ENCODE measurements around the gene ZMYND10.
A peak's percentile ranks its signal among the peaks of the same experiment; 100 is the strongest.

ZMYND10 gene

GRCh38 chr3:50371133-50371685, 25.7 kb upstream of the ZMYND10 start:
- DNase-seq (ENCODE audit: low spot score), result no peak

DNA sequence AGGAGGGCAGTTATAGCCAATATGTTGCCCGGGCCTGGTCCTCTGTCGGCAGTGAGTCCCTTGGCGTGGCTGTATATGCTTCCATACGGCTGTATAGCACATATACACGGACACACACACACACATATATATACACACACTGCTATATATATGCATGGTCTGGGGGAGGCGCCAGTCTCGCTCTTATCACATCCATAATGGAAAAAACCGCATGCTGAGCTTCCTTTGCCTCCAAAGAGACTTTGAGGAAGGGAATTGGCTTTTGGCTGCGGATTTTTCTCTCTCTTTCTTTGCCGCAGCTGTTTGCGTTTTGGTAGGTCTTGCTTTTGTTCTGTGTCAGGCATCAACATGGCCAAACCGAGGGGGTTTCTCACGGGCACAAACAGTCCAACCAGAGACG, 25.1 kb upstream of the ZMYND10 start:
- DNase-seq (ENCODE audit: low spot score), result no peak

DNA sequence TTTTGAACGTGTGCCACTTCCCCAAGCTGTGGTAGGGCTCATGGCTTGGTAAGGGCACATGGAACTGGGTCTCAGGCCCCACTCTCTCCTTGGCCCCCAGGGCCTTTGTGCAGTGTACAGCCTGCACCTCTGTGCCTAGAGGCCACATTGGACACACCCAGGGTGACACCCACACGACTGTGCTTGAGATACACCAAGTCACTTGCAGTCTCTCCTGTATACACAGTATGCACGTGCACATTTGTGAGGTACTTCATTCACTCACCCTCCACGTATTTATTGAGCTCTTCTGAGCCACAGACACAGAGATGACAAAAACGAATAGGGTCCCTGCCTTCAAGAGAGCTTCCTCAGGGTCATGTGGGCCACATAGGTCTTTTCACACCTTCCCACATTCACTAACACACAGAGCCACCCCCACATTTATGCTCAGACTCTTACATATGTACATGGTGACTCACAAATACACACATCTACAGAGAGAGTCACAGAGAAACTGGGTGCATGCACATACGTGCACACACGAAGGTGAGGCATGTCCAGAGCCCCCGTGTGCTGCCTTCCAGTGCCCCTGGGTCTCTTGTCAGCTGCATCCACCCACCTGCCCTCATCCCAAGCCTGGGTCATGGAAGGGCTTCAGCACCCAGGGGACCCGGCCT, 23.6 kb upstream of the ZMYND10 start:
- no peak for DNase-seq (ENCODE audit: low spot score)

- no peak for DNase-seq (ENCODE audit: low spot score)
These were observed 20.3 kb upstream of the ZMYND10 start for GRCh38 chr3:50365842-50366220.

- DNase-seq (ENCODE audit: low spot score), result peak; percentile 67
These were observed 19.7 kb upstream of the ZMYND10 start for GRCh38 chr3:50365080-50365841.

DNA sequence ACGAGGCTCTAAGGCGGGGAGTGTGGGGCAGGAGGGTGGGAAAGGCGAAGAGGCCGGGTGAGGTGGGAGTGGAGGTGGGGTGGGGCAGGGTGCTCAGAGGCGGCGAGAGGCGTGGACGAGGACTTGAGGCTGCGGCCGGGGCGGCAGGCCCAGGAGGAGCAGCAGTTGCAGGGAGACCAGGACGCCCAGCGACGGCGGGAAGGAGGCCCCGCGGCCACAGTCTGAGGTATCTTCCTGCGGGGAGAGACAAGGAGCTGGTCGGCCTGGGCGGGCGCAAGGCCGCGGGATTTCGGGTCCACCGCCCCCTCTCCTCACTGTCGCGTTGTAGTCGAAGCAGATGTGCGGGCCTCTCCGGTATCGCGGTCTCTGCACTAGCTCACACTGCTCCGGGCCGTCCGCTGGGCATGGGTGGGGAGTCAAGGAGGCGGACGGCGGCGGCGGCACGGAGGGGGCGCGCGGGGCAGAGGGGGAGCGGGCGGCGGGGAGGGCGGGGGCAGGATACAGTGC, 19.1 kb upstream of the ZMYND10 start:
- DNase-seq (ENCODE audit: low spot score), result no peak

- no peak for DNase-seq (ENCODE audit: low spot score)
These were observed 14.2 kb upstream of the ZMYND10 start for GRCh38 chr3:50359760-50360110.

- DNase-seq (ENCODE audit: low spot score), result peak; percentile 98
These were observed 13.6 kb upstream of the ZMYND10 start, which contains the start of gene TMEM115 for GRCh38 chr3:50358911-50359759. Gene TMEM115 (minus strand): TSS chr3:50359521. CDS start chr3:50359063, 458 bp downstream.

- DNase-seq (ENCODE audit: low spot score), result no peak
These were observed 12.9 kb upstream of the ZMYND10 start for GRCh38 chr3:50358355-50358910.

DNA sequence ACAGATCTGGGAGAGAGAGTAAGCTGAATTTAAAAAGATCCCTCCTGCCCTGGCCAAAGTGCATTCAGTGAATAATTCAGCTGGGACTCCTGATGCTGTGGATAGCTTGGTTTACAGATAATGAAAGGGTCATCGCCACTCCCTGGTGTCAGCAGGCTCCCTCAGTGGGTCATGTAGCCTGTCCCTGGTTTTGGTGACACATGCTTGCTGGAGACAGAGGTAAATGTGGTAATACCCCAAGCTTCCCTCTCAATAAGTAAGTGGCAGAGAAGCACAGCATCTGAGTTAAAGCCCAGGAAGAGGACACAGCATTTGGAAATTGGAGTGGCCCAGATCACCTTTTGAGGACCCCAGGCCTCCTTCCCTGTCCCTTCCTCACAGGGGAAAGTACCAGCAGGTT, 11.9 kb upstream of the ZMYND10 start:
- no peak for DNase-seq (ENCODE audit: low spot score)

- DNase-seq (ENCODE audit: low spot score), result no peak
These were observed 11.0 kb upstream of the ZMYND10 start for GRCh38 chr3:50356553-50356952.

DNA sequence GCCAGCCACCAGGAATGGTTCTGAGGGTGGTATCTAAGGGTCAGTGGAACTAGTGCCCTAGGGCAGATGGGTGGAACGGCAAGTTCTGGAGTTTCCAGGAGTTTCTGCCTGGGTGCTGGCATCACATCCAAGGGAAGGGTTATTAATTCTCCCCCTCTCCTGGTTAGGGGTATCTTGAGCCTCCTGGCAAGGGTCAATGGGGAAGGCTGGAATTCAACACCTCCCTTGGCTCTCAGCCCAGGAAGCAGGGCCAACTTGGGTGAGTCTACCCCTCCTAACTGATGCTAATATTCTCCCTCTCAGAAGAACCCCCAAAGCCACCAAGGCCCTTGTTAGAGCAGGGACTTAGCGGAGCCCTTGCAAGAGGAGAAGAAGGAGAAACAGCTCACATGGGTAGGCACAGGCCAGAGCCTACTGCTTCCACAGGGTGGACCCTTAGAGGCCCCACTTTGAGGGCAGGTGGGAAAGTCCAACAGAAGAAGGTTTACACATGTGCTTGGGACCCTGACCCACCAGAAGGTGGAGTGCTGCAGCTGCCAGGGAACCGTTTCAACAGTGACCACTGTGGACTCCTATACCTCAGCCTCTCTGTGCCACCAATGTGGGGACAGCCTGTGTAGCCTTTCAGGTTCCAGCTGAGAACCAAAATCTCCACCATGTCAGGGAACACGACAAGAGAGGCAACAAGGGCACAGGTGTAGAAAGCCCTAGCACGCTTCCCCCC, 10.5 kb upstream of the ZMYND10 start:
- DNase-seq (ENCODE audit: low spot score), result no peak

- no peak for DNase-seq (ENCODE audit: low spot score)
These were observed 9.3 kb upstream of the ZMYND10 start for GRCh38 chr3:50354850-50355249.

DNA sequence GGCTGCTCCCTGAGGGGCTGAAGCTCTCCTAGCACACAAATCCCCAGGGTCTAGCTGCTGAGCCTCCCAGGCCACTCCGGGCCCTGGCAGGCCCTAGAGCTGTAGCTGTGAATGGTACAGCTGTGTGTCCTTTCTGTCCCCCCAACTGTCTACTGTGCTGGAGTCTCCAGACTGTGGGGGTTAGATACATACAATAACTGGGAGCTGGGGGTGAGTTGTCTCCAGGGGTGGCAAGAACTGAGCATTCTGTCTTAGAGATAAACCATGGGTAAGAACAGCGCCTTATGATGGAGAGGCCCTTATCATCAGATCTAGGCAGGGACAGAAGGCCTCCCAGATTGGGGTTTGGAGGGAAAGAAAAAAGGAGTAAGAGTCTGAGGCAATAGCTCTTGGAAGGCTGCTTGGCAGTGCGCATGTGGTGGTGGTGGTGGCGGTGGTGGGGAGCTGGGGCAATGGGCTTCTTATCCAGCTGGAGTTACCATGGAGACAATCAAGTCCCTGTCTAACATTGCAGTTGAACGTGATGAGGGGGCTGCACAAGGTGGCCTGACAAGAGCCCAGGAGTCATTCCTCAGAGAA, 8.7 kb upstream of the ZMYND10 start:
- DNase-seq (ENCODE audit: low spot score), result no peak

DNA sequence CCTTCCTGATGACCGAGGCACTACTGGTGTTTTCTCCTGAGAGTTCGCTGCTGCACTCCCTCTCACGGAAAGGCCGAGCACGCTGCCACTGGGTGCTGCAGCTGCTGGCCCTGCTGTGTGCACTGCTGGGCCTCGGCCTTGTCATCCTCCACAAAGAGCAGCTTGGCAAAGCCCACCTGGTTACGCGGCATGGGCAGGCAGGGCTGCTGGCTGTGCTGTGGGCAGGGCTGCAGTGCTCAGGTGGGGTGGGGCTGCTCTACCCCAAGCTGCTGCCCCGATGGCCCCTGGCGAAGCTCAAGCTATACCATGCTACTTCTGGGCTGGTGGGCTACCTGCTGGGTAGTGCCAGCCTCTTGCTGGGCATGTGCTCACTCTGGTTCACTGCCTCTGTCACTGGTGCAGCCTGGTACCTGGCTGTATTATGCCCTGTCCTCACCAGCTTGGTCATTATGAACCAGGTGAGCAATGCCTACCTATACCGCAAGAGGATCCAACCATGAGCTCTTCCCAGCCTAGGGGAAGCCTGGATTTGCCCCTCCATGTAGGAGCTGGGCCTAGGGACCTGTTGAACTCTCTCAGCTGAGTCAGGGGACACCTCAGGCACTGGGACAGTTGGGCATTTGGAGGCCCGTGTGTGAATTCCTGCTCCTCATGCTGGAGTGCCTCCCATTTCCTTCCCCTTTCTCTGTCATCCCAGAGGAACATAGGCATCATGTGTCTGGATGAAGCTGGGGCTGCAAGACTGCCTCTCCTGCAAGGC, 7.9 kb upstream of the ZMYND10 start:
- DNase-seq (ENCODE audit: low spot score), result no peak

GRCh38 chr3:50352781-50353180, 7.2 kb upstream of the ZMYND10 start:
- DNase-seq (ENCODE audit: low spot score), result no peak

GRCh38 chr3:50351323-50351697, 5.8 kb upstream of the ZMYND10 start:
- no peak for DNase-seq (ENCODE audit: low spot score)

- DNase-seq (ENCODE audit: low spot score), result peak; percentile 86
These were observed 5.2 kb upstream of the ZMYND10 start, which contains the start of the genes CYB561D2 and NPRL2 for GRCh38 chr3:50350527-50351322. Gene CYB561D2 (plus strand): TSS chr3:50350862. CDS start chr3:50351434, 572 bp downstream. Gene NPRL2 (minus strand): TSS chr3:50350775. CDS start chr3:50350652, 123 bp downstream.

GRCh38 chr3:50350213-50350526, 4.6 kb upstream of the ZMYND10 start:
- no peak for DNase-seq (ENCODE audit: low spot score)
